ENCODE measurements around the gene RBM42.

Gene RBM42

DNA sequence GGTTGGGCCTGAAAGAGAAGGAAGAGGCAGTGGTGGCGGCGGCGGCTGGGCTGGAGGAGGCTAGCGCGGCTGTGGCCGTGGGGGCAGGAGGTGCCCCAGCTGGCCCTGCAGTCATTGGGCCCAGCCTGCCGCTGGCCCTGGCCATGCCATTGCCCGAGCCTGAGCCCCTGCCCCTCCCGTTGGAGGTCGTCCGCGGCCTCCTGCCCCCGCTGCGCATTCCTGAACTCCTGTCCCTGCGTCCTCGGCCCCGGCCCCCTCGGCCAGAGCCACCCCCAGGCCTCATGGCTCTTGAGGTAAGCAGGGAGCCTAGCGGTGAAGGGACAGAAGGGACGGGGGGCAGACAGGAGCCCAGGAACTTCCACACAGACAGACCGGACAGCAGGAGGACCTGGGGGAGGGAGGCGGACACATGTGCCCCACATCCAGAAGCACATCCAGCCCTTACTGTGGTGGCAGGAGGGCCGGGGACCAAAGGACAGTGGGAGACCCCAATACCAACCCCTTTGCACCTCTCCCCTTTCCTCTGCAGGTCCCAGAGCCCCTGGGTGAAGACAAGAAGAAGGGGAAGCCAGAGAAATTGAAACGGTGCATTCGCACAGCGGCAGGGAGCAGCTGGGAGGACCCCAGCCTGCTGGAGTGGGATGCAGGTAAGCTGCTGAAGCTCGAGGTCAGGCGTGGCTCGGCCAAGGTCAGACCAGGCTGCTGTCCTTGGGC lies 5.0 kb downstream of the RBM42 start:
- peaks cover 69% of the 10 kb centered on the region for H3K36me3 ChIP-seq (ENCODE audit: insufficient read depth, low read length)
- no peak for TF ChIP-seq EZH2 (IDR thresholded peaks at IDR 0.05; ENCODE audit: borderline replicate concordance, low read length)
- TF ChIP-seq, protein P1, sequence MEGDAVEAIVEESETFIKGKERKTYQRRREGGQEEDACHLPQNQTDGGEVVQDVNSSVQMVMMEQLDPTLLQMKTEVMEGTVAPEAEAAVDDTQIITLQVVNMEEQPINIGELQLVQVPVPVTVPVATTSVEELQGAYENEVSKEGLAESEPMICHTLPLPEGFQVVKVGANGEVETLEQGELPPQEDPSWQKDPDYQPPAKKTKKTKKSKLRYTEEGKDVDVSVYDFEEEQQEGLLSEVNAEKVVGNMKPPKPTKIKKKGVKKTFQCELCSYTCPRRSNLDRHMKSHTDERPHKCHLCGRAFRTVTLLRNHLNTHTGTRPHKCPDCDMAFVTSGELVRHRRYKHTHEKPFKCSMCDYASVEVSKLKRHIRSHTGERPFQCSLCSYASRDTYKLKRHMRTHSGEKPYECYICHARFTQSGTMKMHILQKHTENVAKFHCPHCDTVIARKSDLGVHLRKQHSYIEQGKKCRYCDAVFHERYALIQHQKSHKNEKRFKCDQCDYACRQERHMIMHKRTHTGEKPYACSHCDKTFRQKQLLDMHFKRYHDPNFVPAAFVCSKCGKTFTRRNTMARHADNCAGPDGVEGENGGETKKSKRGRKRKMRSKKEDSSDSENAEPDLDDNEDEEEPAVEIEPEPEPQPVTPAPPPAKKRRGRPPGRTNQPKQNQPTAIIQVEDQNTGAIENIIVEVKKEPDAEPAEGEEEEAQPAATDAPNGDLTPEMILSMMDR (IDR thresholded peaks at IDR 0.05; ENCODE audit: low read length): no peak

DNA sequence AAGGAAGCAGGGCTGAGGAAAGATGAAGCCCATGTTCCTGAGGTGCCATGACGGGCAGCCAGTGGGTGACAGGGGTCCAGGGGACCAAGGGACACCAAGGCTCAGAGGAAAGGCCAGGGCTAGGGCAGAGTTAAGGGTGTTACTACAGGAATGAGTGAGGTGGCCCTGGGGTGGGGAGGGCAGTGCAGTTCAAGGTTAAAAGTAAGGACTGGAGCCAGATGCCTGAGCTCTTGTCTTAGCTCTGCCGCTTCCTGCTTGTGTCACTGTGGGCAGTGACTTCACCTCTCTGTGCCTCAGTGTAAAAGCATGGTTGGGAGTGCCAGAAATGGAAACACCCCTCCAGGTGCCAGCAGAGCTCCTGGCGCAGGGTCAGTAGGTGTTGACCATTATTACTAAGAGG lies 7.8 kb downstream of the RBM42 start:
- Histone ChIP-seq H3F3A (ENCODE audit: insufficient read depth, low read length) (no peaks in the 10 kb centered on the region), H3K4me1 (ENCODE audit: insufficient read depth, low read length, severe bottlenecking) (peaks cover 3% of the 10 kb centered on the region), H3K9me2 (ENCODE audit: low read depth, low read length) (no peaks in the 10 kb centered on the region), H3K4me2 (ENCODE audit: low read length) (no peak overlapping the region), H3K4me3 (ENCODE audit: low read depth, low read length, poor library complexity, severe bottlenecking) (no peak overlapping the region), H2AFZ (ENCODE audit: low read length) (no peak overlapping the region), H3K79me2 (ENCODE audit: insufficient read depth, low read length) (no peaks in the 10 kb centered on the region), H4K20me1 (ENCODE audit: insufficient read depth, low read length) (no peaks in the 10 kb centered on the region), H3K36me3 (ENCODE audit: insufficient read depth, low read length) (peaks cover 57% of the 10 kb centered on the region), H3K9ac (ENCODE audit: low read length) (no peak overlapping the region), H3K9me3 (ENCODE audit: low read length) (no peaks in the 10 kb centered on the region), H3K27me3 (ENCODE audit: insufficient read depth, low read length) (no peaks in the 10 kb centered on the region), H3K27ac (ENCODE audit: low read depth, low read length, poor library complexity, severe bottlenecking) (no peak overlapping the region)
- TF ChIP-seq, protein P1 (IDR thresholded peaks at IDR 0.05; ENCODE audit: low read length): no peak
- no peak for TF ChIP-seq EZH2 (IDR thresholded peaks at IDR 0.05; ENCODE audit: borderline replicate concordance, low read length)

More for the DNA sequence above, 5.0 kb downstream of the RBM42 start:
- peaks cover 10% of the 10 kb centered on the region for H3K4me1 ChIP-seq (ENCODE audit: insufficient read depth, low read length, severe bottlenecking)
- H3K9me2 ChIP-seq (ENCODE audit: low read depth, low read length): no peaks in the 10 kb centered on the region
- H3F3A ChIP-seq (ENCODE audit: insufficient read depth, low read length): no peaks in the 10 kb centered on the region
- H3K9me3 ChIP-seq (ENCODE audit: low read length): no peaks in the 10 kb centered on the region
- no peak overlapping the region for H3K4me2 ChIP-seq (ENCODE audit: low read length)
- H3K79me2 ChIP-seq (ENCODE audit: insufficient read depth, low read length): peaks cover 5% of the 10 kb centered on the region; the same call in 1 of the 2 replicates
- no peak overlapping the region for H2AFZ ChIP-seq (ENCODE audit: low read length)
- H3K9ac ChIP-seq (ENCODE audit: low read length): no peak overlapping the region
- H4K20me1 ChIP-seq (ENCODE audit: insufficient read depth, low read length): no peaks in the 10 kb centered on the region
- no peaks in the 10 kb centered on the region for H3K27me3 ChIP-seq (ENCODE audit: insufficient read depth, low read length)
- no peak overlapping the region for H3K27ac ChIP-seq (ENCODE audit: low read depth, low read length, poor library complexity, severe bottlenecking)
- no peak overlapping the region for H3K4me3 ChIP-seq (ENCODE audit: low read depth, low read length, poor library complexity, severe bottlenecking)

DNA sequence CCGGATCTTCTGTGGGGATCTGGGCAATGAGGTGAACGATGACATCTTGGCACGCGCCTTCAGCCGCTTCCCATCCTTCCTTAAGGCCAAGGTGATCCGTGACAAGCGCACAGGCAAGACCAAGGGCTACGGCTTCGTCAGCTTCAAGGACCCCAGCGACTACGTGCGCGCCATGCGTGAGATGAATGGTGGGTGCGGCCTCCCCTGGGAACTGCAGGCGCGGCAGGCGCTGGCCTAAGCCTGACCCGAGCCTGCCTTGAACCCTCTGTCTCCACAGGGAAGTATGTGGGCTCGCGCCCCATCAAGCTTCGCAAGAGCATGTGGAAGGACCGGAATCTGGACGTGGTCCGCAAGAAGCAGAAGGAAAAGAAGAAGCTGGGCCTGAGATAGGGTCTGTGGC lies 8.3 kb downstream of the RBM42 start:
- H3K9me3 ChIP-seq (ENCODE audit: low read length): no peaks in the 10 kb centered on the region
- TF ChIP-seq, protein P1 (IDR thresholded peaks at IDR 0.05; ENCODE audit: low read length): no peak
- no peak for TF ChIP-seq EZH2 (IDR thresholded peaks at IDR 0.05; ENCODE audit: borderline replicate concordance, low read length)
- no peak overlapping the region for H3K4me2 ChIP-seq (ENCODE audit: low read length)
- H3K4me1 ChIP-seq (ENCODE audit: insufficient read depth, low read length, severe bottlenecking): peaks cover 8% of the 10 kb centered on the region
- H3K4me3 ChIP-seq (ENCODE audit: low read depth, low read length, poor library complexity, severe bottlenecking): no peak overlapping the region
- no peak overlapping the region for H2AFZ ChIP-seq (ENCODE audit: low read length)
- no peaks in the 10 kb centered on the region for H3K79me2 ChIP-seq (ENCODE audit: insufficient read depth, low read length)
- H3K9me2 ChIP-seq (ENCODE audit: low read depth, low read length): no peaks in the 10 kb centered on the region
- H3K9ac ChIP-seq (ENCODE audit: low read length): no peak overlapping the region
- no peak overlapping the region for H3K27ac ChIP-seq (ENCODE audit: low read depth, low read length, poor library complexity, severe bottlenecking)
- no peaks in the 10 kb centered on the region for H3K27me3 ChIP-seq (ENCODE audit: insufficient read depth, low read length)
- peaks cover 52% of the 10 kb centered on the region for H3K36me3 ChIP-seq (ENCODE audit: insufficient read depth, low read length)
- no peaks in the 10 kb centered on the region for H3F3A ChIP-seq (ENCODE audit: insufficient read depth, low read length)
- H4K20me1 ChIP-seq (ENCODE audit: insufficient read depth, low read length): no peaks in the 10 kb centered on the region

All from OCI-LY1 (cell line).